Putamen (tissue), 1 donor: ENCODE measurements around the gene CAPN10.
"Not testable (repeated sequence)": the region's sequence is repeated elsewhere in the genome, so short reads cannot be mapped to it uniquely, and the experiment has no call there.

ENCODE experiments used
- DNase-seq: peaks from one replicate; pipeline ENCODE4 v3.0.0-alpha.2; 2016; ENCODE audit warnings: low spot score

Gene CAPN10

DNA sequence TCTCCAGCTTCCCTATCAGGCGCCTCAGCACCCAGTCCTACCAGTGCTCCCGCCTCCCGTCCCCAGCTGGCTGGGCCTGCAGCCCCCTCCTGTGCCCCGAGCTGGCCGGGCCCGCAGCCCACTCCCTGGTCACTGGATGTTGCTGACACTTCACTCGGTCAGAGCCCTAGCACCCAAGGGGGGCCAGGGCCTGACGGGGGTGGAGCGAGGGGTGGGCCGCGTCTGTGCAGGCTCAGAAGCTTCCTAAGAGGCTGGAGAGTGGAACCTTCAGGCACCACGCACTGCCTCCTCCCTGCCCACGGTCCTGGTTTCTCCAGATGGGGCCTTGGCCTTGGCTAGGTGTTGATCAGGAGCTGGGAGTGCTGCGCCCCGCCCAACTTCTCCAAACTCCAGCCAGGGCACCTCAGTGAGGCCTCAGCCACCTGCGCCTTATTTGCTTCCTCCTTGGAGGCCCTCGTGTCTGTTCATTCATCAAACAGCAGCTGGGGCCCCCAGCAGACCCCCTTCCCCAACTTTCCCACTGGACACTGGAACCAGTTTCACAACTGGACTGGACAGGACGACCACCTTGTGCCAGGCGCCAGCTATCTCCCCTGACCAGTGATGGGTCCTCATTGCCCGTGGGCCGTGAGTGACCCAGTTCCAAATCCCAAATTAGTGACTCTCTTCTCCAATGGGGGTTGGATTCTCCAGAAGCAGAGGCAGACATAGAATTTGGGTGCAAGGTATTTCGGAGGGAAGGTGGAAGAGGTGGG lies 16.7 kb downstream of the CAPN10 start:
- no peak for DNase-seq

DNA sequence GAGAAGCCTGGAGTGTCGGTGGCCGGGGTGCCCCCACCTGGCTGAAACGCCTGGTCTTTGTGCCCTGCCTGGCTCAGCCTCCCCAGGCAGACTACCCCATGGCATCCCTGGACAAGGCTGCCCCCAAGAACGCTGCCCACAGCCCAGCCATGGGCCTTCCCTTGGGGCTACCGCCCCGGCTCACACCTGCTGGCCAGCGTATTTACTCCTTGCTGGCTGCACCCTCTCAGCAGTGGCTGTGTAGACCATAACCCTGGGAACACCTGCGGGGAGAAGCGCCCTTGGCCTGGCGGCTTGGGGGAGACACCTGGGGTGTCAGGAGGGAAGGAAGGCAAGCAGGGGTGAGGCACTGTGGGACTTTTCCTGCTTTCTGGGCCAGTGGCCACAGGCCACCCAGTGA lies 17.3 kb downstream of the CAPN10 start:
- no peak for DNase-seq

DNA sequence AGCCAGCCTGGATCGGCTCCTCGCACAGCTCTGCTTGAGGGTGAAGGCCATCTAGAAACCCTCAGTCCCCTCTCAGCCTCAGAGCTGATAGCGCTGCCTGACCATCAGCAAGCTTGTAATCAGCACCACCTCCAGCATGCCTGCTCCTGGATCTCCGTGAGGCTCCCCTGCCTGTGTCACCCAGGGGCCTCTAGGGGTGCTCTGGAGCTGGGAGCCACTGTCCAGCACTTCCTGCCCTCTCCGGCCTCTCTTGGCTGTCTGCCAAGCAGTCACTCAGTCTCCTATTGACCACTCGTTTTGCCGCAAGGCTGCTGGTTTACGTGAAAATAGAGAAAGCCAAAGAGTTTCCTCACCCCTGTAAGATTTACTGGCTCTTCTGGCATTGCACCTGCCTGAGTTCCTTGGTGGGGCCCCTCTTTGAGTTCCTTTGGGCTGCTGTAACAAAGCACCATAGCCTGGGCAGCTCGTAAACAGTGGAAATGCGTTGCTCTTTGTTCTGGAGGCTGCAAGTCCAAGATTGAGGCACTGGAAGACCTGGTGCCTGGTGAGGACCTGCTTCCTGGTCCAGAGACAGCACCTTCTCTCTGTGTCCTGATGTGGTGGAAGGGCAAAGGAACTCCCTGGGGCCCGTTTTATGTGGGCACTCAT lies 17.9 kb downstream of the CAPN10 start:
- DNase-seq = peak; percentile 84

DNA sequence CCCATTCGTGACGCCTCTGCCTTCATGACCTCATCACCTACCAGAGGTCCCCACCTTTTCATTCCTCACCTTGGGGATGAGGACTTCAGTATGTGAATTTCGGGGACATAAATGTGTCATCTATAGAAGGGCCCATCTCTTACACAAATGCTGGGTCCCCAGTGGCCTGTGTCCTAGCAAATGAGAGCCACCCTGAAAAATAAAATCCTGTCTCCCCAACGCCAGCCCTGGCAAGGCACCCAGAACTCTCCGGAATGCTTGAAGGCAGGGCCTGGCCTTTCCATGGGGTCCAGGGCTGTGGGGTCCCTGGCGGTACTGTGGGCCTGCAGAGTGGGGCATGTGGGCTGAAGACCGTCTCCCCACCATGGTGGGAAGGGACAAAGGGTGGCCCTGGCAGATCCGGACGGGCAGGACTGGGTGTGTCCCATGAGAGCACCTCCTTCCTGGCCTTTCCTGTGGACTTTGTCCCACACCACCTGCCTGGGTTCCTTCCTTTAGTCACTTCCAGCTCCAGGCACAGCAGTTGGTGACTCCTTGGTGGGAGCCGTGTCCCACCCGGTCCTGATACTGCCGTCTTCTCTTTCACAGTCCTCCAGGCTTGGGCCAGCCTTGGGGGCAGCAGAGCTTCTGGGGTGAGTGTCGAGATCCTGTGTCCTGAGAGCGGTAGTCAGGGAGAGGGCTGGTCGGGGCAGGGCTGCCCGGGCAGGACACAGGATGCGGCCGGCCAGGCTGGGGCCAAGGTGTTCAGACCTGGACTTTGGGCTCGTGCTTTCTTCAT lies 18.6 kb downstream of the CAPN10 start:
- no peak for DNase-seq

DNA sequence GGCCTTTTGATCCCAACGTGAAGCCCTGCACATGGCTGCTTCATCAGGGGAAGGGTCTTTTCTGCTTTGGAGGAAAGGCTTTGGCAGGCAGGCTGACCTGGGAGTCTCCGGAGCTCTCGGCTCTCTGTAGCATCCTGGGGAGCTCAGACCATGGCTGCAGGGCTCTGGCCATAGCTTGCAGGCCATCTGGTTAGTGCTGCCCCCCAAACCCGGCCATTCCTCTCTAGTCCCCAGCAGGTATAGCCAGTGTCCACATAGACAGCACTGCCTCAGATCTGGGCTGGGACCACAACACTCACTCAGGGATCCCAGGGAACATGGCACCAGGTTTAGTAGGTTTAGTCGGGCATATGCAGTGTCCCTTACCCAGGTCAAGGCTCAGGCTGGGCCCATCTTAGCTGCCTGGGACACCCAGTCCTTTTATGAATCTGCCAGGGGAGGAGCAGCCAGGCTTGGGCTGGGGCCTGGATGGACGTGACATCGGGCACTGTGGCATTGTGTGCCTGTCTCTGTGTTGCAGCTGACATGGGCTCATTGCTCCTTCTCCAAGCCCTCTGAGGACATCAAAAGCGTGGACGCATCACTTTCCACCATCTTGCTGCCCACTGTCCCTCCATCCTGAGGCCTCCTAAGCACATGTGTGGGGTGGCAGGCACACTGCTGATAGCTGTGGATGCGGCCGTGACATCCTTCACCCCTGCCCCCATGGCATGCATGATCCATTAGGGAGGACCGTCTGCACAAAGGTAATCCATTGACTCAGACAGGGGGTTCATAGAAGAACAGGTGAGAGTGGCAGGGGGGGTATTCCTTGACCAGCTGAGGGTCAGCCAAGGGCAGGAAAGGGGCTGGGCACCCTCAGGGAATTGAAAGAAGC lies 19.6 kb downstream of the CAPN10 start:
- no peak for DNase-seq

DNA sequence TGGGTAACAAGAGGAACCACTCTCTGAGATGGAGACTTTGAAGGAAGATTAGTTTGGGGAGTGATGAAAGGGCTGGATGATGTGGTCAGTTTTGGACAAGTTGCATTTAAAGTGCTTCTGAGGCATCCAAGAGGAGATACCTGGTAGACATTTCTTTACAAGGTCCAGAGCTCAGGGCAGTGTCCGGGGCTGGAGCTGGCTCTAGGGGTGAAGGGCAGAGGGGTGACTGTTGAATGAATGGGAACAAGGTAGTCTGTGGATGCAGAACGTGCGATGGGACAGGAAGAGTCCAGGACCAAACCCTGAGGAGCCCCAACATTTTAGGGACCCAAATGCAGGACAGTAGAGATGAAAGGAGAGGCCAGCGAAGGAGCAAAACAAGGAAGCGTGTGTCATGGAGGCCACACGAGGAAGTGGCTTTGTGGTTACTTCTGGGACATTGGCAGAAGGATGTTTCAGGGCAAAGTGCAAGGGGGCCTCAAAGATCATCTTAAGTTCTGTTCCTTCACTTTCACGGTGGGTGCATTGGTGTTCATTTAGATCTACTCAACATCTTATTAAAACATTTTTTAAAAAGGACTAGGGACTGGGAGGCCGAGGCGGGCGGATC lies 25.2 kb downstream of the CAPN10 start:
- no peak for DNase-seq

DNA sequence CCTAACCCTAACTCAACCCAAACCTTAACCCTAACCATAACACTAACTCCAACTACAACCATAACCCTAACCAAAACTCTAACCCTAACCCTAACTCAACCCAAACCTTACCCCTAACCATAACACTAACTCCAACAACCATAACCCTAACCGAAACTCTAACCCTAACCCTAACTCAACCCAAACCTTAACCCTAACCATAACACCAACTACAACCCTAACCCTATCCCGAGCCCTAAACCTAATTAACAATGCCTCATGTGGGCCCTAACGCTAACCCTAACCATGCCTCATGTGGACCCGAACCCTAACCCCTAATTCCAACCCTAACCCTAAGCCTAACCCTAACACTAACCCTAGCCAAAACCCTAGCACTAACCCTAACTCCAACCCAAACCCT lies 27.2 kb downstream of the CAPN10 start:
- no peak for DNase-seq

DNA sequence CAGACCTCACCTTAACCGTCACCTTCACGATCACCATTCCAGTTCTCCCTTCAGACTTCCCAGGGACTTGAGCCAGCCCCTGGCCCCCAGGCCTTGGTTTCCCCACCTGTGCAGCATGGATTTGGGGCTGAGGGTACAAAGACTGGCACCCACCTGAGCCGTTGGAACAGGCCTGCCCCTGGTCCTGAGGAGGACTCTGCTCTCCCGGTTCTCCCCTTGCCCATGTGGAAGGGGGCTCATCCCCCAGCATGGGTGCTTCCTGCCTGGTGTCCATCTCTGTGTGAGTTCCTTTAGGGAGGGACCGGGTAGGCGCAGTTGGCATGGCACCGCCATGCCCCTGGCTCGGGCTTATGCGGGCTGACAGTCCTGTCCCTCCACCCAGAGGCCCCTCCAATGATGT lies 27.9 kb downstream of the CAPN10 start:
- no peak for DNase-seq

DNA sequence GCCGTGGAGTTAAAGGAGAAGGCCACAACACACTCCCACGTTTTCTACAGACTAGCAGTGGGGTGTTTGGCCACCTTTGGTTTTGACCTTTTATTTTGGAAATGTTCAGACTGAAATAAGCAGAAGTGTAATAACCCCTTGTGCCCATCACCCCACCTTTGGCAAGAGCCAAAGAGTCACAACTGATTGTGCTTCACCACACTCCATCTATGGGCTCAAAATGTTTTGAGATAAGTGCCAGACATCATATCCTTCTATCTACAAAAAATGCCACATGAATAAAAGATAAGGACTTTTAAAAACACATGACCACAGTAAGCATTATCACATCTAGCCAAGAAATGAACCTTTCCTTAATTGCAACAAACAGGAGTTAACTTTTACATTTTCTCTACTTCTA lies 28.9 kb downstream of the CAPN10 start:
- no peak for DNase-seq

DNA sequence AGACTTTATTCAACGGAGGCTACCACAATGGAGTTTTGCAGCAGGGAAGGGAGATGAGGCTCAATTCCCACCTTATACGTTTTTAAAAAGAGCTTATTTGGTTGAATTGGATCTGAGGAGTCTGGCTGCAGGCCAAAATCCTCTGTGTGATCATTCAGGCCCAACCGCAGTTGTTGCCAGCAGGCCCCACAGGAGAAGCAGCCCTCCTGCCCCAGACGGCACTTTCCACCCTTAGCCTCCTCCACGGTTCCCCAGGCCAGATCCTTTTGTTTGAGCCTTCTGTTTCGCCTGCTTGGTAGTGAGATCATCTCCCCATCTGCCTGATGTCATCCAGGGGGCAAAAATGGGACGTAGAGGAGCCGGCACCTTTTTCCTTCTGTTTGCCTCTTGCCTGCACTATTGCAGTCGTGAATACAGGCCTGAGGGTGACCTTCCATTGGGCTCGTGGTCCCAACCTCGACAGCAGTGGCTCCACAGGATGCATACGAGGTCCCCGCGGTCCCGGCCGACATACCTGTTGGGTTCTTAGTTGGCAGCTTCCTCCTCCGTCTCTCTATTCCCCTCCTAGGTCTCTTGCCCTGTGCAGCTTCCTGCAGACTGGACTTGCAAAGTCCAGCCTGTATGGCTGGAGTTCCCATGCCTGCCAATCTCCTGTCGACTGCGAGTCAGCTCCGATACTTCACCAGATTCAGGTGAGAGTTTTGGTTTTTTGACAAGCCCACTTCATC lies 29.4 kb downstream of the CAPN10 start:
- no peak for DNase-seq

DNA sequence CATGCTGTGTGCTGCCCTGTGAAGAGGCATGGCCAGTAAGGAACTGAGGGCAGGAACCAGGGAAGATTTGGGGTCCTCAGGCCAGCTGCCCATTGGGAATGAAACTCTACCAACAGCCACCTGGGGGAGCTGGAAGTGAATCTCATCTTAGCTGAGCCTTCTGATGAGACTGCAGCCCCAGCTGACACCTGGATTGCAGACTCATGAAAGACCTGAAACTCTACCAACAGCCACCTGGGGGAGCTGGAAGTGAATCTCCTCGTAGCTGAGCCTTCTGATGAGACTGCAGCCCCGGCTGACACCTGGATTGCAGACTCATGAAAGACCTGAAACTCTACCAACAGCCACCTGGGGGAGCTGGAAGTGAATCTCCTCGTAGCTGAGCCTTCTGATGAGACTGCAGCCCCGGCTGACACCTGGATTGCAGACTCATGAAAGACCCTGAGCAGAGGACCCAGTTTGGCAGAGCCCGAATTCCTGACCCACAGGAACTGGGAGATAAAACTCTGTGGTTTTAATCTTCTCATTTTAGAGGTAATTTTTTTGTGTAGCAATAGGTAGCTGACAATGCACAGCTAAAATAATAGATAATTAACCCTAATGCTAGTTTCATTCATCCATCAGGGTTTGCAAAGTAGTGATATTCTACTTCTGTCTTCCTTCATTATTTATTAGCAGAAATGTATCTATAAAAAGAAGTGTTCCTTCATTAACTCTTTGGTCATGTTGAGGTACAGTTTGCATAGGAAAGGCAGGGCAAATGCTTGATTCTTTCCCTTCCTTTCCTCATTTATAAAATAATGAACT lies 30.5 kb downstream of the CAPN10 start:
- DNase-seq = not testable (repeated sequence)

DNA sequence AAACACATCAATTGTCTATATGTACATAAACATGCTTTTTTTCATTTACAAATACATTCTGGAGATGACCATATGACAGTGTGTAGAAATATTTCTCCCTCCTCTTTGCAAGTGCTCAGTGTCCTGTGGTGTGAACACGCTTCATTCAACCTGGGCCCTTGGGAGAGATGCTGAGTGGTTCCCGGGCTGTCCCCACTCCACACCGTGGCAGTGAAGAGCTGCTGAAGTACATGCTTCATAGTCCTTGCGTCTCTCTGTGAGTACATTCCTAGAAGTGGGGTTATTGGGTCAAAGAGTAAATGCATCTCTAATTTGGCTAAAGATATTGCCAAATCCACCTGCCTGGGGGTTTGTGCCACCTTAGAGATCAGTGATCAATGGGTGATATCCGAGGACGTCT lies 32.2 kb downstream of the CAPN10 start:
- no peak for DNase-seq

DNA sequence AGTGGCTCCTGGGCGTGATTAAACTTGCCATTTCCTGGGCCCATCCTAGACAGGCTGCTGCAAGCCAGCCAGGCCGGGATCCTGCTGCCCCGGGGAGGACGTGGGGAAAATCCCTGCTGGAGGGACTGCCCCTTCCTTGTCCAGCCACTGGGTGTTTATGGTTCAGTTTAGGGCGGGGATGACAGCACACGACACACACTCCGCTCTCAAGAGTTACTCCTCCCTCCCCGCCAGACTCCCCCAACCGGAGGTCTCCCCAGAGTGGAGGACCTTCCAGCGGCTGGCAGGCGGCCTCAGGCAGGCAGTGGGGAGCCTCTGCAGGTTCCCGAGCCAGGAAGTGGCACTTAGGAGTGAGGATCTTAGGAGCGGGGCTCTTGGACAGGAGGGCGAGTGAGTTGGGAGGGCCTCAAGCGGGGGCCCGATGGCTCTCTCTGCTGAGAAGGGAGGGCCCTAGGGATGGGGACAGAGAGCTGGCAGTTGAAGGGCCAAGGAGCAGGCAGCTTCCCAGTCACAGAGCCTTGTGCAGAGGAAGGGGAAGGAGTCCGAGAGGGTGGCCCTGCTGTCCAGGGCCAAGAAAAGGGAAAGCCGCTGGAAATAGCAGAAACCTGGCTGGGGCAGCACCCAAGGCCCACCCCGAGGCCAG lies 33.1 kb downstream of the CAPN10 start:
- DNase-seq = no peak

DNA sequence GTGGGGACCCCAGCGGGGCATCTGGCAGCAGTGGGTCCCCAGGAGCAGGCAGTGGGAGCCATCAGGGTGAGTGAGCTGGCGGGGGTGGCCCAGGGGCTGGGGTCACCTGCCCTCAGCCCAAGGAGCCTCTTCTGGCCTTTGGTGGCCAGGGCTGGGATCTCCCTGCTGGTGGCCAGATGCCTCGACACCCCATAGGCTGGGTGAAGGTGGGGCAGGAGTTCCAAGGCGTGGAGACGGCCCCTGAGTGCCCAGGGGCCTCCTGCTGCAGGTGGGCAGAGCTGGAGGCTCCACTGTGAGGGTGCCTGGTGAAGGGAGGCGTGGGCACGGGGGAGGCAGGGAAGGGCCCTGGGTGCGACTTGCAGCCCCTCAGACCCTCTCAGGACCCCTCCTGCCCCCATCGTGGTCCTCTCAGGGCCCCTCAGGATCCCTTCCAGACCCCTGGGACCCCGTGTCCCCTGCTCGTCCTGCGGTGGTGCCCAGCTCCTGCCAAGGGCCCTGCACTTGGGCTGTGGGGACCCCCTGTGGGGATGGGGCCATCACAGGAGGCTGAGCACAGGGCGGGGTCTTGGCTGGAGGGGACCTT lies 33.7 kb downstream of the CAPN10 start:
- no peak for DNase-seq

DNA sequence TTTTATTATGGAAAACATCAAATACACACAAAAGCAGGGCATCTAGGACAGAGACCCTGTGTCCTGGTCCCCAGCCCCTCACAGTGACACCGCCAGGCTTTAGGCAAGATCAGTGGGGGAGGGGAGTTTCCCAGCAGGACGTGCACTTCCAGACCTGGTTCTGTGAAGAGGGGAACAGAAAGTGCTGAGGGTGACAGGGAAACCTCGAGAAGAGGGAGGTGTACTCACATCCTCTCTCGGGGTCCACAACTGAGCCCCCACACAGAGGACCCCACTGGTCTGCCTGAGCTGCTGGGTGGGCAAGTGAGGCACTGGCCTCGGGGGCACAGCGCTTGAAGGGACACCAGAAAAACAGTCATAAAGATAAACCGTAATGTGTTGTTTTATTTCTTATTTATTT lies 34.3 kb downstream of the CAPN10 start:
- no peak for DNase-seq

DNA sequence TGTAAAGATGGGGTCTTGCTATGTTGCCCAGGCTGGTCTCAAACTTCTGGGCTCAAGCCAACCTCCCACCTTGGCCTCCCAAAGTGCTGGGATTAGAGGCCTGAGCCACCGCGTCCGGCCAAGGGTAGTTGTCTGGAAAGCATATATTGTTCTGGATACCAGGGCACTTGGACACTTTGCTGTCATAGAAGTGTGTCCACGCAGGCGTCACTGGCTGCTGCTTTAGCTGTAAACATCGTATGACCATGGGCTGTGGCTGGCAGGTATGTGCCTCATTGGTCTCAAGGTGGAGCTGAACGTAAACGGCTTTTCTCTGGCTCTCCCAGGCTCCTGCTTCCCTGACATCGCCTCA lies 35.5 kb downstream of the CAPN10 start:
- DNase-seq = no peak

DNA sequence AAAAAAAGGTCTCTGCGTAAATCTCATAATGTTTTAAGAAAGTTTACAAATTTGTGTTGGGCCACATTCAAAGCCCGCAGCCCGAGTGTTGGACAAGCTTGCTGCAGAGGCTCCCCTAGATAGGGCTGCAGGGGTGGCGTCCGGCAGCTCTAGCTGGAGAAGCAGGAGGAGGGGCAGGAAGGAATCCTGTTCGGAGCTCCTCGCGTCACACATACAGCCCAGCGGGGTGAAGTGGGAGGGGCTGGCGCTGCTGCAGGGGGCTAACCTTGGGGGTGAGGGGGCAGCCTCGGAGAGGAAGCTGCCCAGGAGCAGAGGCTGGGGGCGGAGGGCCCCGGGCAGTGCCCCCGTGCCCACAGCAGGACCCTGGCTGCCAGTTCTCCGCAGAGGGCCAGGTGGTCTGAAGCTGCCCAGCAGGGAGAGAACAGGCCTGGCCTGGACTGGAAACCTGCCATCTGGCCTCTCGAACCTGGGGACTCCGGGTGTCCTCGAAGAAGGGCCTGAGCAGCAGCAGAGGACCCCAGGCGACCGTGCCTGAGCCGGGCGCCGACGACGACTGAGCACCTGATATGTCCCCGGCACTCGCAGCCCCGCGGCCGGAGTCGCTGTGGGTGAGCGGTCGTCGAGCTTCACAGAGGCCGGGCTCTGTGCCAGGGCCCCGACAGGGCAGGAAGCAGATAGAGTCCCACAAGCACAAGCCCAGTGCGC lies 36.1 kb downstream of the CAPN10 start:
- no peak for DNase-seq

DNA sequence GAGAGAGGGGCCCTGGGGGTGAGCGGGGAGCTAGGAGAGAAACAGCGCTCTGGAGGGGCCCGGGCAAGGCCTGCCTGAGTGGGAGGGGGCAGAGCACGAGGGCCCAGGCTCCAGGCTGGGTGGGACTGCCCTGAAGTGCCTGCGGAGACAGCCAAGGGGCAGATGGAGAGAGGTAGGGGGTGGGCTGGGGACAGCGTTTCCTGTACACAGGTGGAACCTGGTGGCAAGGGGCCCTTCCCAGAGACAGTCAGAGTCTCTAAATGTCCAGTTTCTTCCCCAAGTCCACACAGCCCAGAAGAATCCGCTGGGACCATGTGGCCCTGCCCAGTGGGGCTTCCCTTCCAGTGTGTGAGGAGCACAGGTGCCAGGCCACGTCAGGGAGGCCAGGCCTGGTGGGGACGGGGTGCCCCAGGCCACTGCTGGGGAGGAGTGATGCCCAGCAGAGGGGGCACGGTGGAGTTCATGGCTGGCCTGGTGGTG lies 37.0 kb downstream of the CAPN10 start:
- DNase-seq = no peak
